ENCODE measurements around the gene OLFML2A.

DNA sequence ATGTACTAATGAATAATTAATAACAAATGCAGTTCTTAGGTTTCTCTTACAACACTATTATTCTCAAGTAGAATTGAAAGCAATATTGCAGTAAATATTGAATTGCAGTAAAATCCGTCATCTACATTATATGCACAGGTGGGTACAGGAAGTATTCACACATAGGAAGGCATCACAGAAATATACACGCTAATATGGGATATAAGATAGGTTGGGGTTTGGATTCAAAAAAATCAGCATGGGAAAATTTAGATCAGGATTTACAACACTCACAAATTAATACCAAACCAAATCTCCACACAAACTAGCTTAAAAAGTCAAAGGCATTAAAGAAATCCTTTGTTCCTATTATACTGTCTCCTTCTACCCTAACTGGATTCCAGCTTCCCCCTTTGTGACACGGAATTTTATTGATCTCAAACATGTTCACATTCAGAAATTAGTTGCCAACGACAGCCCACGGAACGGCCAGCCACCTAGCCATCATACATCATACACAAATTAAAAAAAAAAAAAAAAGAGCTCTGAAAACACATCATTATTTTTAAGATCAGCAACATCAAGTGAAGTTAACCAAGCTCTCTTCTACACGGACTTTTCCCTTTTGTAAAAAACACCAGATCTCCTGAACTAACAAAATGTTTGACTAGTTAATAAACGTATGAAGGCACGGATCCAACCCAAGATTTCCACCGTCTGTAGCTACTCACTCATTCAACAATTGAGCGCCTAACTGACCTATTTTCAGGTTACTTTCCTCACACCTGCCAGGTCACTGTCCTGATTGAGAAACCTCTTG is 8.0 kb upstream of the OLFML2A start:
- TF ChIP-seq CTCF (IDR thresholded peaks at IDR 0.05; ENCODE audit: poor library complexity, severe bottlenecking) (no peak), POLR2AphosphoS5 (IDR thresholded peaks at IDR 0.05) (peak; percentile 21), EZH2 (IDR thresholded peaks at IDR 0.05; ENCODE audit: borderline replicate concordance, insufficient read depth, low read length, poor library complexity, severe bottlenecking) (no peak), EP300 (conservative IDR thresholded peaks at IDR 0.05; ENCODE audit: poor library complexity, severe bottlenecking) (no peak), TAF1 (IDR thresholded peaks at IDR 0.05; ENCODE audit: low read depth) (no peak), RAD21 (conservative IDR thresholded peaks at IDR 0.05) (no peak), SMC3 (conservative IDR thresholded peaks at IDR 0.05; ENCODE audit: poor library complexity) (no peak)
- TF ChIP-seq, protein P1, sequence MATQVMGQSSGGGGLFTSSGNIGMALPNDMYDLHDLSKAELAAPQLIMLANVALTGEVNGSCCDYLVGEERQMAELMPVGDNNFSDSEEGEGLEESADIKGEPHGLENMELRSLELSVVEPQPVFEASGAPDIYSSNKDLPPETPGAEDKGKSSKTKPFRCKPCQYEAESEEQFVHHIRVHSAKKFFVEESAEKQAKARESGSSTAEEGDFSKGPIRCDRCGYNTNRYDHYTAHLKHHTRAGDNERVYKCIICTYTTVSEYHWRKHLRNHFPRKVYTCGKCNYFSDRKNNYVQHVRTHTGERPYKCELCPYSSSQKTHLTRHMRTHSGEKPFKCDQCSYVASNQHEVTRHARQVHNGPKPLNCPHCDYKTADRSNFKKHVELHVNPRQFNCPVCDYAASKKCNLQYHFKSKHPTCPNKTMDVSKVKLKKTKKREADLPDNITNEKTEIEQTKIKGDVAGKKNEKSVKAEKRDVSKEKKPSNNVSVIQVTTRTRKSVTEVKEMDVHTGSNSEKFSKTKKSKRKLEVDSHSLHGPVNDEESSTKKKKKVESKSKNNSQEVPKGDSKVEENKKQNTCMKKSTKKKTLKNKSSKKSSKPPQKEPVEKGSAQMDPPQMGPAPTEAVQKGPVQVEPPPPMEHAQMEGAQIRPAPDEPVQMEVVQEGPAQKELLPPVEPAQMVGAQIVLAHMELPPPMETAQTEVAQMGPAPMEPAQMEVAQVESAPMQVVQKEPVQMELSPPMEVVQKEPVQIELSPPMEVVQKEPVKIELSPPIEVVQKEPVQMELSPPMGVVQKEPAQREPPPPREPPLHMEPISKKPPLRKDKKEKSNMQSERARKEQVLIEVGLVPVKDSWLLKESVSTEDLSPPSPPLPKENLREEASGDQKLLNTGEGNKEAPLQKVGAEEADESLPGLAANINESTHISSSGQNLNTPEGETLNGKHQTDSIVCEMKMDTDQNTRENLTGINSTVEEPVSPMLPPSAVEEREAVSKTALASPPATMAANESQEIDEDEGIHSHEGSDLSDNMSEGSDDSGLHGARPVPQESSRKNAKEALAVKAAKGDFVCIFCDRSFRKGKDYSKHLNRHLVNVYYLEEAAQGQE (IDR thresholded peaks at IDR 0.05; ENCODE audit: borderline replicate concordance), result no peak

Data from neural cell (in vitro differentiated cells).